H1 (cell line): ENCODE measurements around the gene TAF3.

Experiments
- EGR1 ChIP-seq: IDR thresholded peaks from 2 replicates; pipeline ENCODE4 v1.6.1; 2011; ENCODE audit warnings: low read depth, low read length, borderline replicate concordance
- GABPA ChIP-seq: IDR thresholded peaks from 2 replicates; pipeline ENCODE4 v1.6.1; 2011; ENCODE audit warnings: mild to moderate bottlenecking, low read length, moderate library complexity, borderline replicate concordance; ENCODE audit not compliant: insufficient read depth
- JUN ChIP-seq: IDR thresholded peaks from 2 replicates; pipeline ENCODE4 v1.6.1; 2011; ENCODE audit warnings: low read depth, mild to moderate bottlenecking, improper control_type of control experiment, low read length
- MAFK ChIP-seq: IDR thresholded peaks from 2 replicates; pipeline ENCODE4 v1.6.1; 2012; ENCODE audit warnings: low read depth, mild to moderate bottlenecking, improper control_type of control experiment, low read length
- POLR2A ChIP-seq, 2 experiments: IDR thresholded peaks; 1 replicate in 1 of 2; 2 replicates in 1 of 2; pipeline ENCODE4 v1.6.1; 2011; ENCODE audit warnings: low read depth in 2 of 2, low read length in 2 of 2, mild to moderate bottlenecking in 2 of 2; ENCODE audit errors: control extremely low read depth in 1 of 2
- RAD21 ChIP-seq, 2 experiments: IDR thresholded peaks in 1 of 2; conservative IDR thresholded peaks in 1 of 2; 2 replicates each; pipeline ENCODE4 v1.6.1; 2011; ENCODE audit warnings: low read depth in 2 of 2, low read length in 2 of 2, improper control_type of control experiment in 1 of 2, inconsistent platforms in 1 of 2, mild to moderate bottlenecking in 1 of 2, moderate library complexity in 1 of 2
- SUZ12 ChIP-seq: fragments of 200-600 bp; sonication (generic); IDR thresholded peaks from 2 replicates; pipeline ENCODE4 v1.6.1; 2012; ENCODE audit warnings: mild to moderate bottlenecking, inconsistent platforms, low read length, moderate library complexity, mixed read lengths
- TAF1 ChIP-seq: IDR thresholded peaks from 2 replicates; pipeline ENCODE4 v1.6.1; 2011; ENCODE audit warnings: mild to moderate bottlenecking, low read depth, low read length
- TEAD4 ChIP-seq: IDR thresholded peaks from 2 replicates; pipeline ENCODE4 v1.6.1; 2012; ENCODE audit warnings: low read depth, low read length, inconsistent platforms, mixed read lengths
- TF ChIP-seq, protein P1 (sequence below), 3 experiments: IDR thresholded peaks; 1 replicate in 2 of 3; 2 replicates in 1 of 3; pipeline versions ENCODE4 v1.5.1 to v1.6.1; 2011; ENCODE audit warnings: low read length in 3 of 3, mild to moderate bottlenecking in 3 of 3, inconsistent platforms in 2 of 3, low read depth in 1 of 3, moderate library complexity in 1 of 3; ENCODE audit not compliant: insufficient read depth in 1 of 3; ENCODE audit errors: control extremely low read depth in 1 of 3
- TF ChIP-seq, protein P2 (sequence below): IDR thresholded peaks from 2 replicates; pipeline ENCODE4 v1.6.1; 2011; ENCODE audit warnings: low read length, improper control_type of control experiment

DNA sequence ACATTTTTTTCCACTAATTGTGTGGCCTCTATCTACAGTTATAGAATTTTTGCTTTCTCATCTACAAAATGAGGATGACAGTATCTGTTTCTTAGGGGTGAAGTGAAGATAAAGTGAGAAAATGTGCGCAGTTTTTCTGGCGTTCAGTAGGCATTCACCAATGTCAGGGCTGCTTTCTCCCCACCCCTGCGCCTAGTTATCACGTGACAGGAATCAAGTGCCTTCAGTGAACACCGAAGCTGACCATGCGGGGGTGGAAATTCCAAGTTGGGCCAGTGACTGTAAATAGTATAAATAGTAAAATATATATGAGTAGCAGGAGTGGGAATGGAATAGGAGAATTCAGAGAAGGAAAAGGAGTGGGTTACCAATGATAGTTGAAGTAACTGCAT lies 77.4 kb downstream of the TAF3 start:
- TF ChIP-seq TEAD4 = no peak
- TF ChIP-seq, protein P1, sequence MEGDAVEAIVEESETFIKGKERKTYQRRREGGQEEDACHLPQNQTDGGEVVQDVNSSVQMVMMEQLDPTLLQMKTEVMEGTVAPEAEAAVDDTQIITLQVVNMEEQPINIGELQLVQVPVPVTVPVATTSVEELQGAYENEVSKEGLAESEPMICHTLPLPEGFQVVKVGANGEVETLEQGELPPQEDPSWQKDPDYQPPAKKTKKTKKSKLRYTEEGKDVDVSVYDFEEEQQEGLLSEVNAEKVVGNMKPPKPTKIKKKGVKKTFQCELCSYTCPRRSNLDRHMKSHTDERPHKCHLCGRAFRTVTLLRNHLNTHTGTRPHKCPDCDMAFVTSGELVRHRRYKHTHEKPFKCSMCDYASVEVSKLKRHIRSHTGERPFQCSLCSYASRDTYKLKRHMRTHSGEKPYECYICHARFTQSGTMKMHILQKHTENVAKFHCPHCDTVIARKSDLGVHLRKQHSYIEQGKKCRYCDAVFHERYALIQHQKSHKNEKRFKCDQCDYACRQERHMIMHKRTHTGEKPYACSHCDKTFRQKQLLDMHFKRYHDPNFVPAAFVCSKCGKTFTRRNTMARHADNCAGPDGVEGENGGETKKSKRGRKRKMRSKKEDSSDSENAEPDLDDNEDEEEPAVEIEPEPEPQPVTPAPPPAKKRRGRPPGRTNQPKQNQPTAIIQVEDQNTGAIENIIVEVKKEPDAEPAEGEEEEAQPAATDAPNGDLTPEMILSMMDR (IDR thresholded peaks at IDR 0.05; ENCODE audit: control extremely low read depth in 1 of 3, insufficient read depth in 1 of 3, low read depth in 1 of 3, low read length in 3 of 3) = no peak
- TF ChIP-seq POLR2A (IDR thresholded peaks at IDR 0.05; ENCODE audit: control extremely low read depth in 1 of 2, low read depth in 2 of 2, low read length in 2 of 2) = no peak
- no peak for TF ChIP-seq TAF1
- TF ChIP-seq RAD21 (IDR thresholded peaks at IDR 0.05 in 1 of 2, conservative IDR thresholded peaks at IDR 0.05 in 1 of 2; ENCODE audit: low read depth in 2 of 2, low read length in 2 of 2) = no peak
- TF ChIP-seq, protein P2, sequence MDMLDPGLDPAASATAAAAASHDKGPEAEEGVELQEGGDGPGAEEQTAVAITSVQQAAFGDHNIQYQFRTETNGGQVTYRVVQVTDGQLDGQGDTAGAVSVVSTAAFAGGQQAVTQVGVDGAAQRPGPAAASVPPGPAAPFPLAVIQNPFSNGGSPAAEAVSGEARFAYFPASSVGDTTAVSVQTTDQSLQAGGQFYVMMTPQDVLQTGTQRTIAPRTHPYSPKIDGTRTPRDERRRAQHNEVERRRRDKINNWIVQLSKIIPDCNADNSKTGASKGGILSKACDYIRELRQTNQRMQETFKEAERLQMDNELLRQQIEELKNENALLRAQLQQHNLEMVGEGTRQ = no peak
- no peak for TF ChIP-seq GABPA
- TF ChIP-seq MAFK = no peak
- TF ChIP-seq EGR1 = no peak
- TF ChIP-seq JUN = no peak
- TF ChIP-seq SUZ12 = no peak
